Upper lobe of right lung (tissue), 1 donor: Measurements from ENCODE around the gene TANC1. TPM values are rescaled to one million over a fixed set of nuclear protein-coding genes. Genes with fewer than 3 reads are reported as not detected.

Source experiments
- ATAC-seq: fragments of 200-7000 bp; cut with Tn5 transposase; one replicate; pipeline ENCODE4 v1.9.1; 2020; ENCODE audit warnings: mild to moderate bottlenecking, moderate library complexity
- DNase-seq: peaks from one replicate; pipeline ENCODE4 v3.0.0-alpha.2; 2020
- H3K27ac ChIP-seq: fragments of 200-600 bp; one replicate; pipeline ENCODE4 v1.8.0; 2022
- H3K27me3 ChIP-seq: fragments of 200-600 bp; one replicate; pipeline ENCODE4 v1.8.0; 2022; ENCODE audit warnings: mild to moderate bottlenecking
- H3K36me3 ChIP-seq: fragments of 200-600 bp; one replicate; pipeline ENCODE4 v1.8.0; 2022
- H3K4me1 ChIP-seq: fragments of 200-600 bp; one replicate; pipeline ENCODE4 v1.8.0; 2022
- H3K4me3 ChIP-seq: fragments of 200-600 bp; one replicate; pipeline ENCODE4 v1.8.0; 2022; ENCODE audit warnings: mild to moderate bottlenecking
- H3K9me3 ChIP-seq: fragments of 200-600 bp; one replicate; pipeline ENCODE4 v1.8.0; 2022
- intact Hi-C: fragments of 100-400 bp; cut with DNase I; formaldehyde crosslinking; loops from one replicate; pipeline ENCODE4 v1.11.0; 2022
- total RNA-seq: library from RNA; stranded (reverse); fragmentation: NEBNext Ultra II Directional; extraction: Animal tissue kit (Norgen Biotek cat#: 25700); gene quantifications from one replicate; pipeline ENCODE4 v1.2.1, GENCODE V29; 2021
- TF ChIP-seq, protein P1 (sequence below): fragments of 200-600 bp; IDR thresholded peaks from one replicate; pipeline ENCODE4 v1.8.0; 2022; ENCODE audit warnings: antibody characterized with exemption
- donor health status: DM: no; HTN: yes; CAD: no; lungs with severe emphysema.

The TANC1 gene
- total RNA-seq, 1 donor from 2014 or later = 60.4 TPM

DNA sequence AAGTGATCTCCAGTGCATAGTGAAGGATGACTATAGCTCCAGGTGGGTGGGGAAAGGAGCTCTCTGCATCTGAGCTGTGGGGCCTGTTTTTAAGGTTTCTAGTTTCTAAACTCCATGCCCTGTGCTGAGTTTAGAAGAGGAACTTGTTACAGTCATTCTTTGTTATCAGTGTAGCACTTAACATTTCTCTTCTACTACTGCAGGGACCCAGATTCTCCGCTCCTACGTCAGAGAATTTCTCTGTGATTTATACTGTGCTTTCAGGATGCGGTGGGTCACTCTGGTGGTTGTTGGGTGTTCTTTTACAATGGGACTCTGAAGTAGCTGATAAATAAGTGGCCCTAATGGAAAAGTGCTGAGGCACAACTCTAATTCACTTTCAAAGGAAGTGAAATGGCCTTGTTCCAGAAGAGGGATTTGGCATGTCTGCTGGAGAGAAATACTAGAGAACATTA lies 196.0 kb downstream of the TANC1 start:
- ATAC-seq (no peak), DNase-seq (no peak)
- no peak overlapping the region for H3K4me3 ChIP-seq
- peak overlapping the region; percentile 14 for H3K27ac ChIP-seq
- peaks cover 24% of the 10 kb centered on the region for H3K4me1 ChIP-seq
- TF ChIP-seq, protein P1, sequence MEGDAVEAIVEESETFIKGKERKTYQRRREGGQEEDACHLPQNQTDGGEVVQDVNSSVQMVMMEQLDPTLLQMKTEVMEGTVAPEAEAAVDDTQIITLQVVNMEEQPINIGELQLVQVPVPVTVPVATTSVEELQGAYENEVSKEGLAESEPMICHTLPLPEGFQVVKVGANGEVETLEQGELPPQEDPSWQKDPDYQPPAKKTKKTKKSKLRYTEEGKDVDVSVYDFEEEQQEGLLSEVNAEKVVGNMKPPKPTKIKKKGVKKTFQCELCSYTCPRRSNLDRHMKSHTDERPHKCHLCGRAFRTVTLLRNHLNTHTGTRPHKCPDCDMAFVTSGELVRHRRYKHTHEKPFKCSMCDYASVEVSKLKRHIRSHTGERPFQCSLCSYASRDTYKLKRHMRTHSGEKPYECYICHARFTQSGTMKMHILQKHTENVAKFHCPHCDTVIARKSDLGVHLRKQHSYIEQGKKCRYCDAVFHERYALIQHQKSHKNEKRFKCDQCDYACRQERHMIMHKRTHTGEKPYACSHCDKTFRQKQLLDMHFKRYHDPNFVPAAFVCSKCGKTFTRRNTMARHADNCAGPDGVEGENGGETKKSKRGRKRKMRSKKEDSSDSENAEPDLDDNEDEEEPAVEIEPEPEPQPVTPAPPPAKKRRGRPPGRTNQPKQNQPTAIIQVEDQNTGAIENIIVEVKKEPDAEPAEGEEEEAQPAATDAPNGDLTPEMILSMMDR = no peak
- H3K36me3 ChIP-seq = peaks cover 26% of the 10 kb centered on the region
- no peaks in the 10 kb centered on the region for H3K27me3 ChIP-seq
- no peaks in the 10 kb centered on the region for H3K9me3 ChIP-seq
- intact Hi-C loops = no loop called here

DNA sequence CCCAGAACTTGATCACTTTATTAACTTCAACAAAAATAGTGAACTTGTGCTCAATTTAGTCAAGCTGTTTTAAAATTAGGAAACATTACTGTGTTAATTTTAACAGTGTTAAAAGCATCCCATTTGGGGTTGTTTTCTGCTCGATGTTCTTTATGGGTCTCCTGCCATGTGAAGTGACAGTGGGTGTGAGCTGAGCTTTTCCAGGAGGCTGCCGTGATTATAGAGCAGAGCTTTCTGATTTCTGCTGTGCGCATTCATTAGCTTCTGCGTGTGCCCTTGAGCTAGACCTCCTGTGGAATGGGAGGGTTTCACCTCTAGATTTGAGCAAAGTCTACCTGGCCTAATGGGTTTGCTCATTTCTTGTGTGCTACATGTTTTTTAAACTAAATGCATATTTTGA lies 196.6 kb downstream of the TANC1 start:
- DNase-seq (no peak), ATAC-seq (no peak)
- Histone ChIP-seq H3K27ac (peak overlapping the region; percentile 14), H3K27me3 (no peaks in the 10 kb centered on the region), H3K36me3 (peaks cover 32% of the 10 kb centered on the region), H3K4me3 (no peak overlapping the region), H3K9me3 (no peaks in the 10 kb centered on the region), H3K4me1 (peaks cover 24% of the 10 kb centered on the region)
- TF ChIP-seq, protein P1 = no peak
- intact Hi-C loops = no loop called here

DNA sequence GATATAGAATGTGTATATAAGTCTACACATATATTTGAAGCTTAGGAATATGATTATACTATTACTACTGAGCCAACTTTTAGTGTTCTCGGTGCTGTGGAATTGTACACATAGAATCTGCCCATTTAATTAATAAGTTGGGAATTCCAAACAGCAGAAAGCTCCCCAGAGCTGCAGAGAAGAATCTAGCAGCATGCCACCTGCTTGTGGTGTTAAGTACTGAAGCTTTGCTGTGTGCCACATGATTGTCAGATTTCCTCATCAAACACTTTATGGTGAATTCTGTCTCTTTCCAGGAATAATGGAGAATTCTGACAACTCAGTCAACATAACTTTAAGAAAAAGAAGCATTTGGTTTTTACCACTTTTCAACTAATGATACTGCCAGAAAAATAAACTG lies 200.3 kb downstream of the TANC1 start:
- intact Hi-C loops = no loop called here
- Histone ChIP-seq H3K36me3 (peaks cover 46% of the 10 kb centered on the region), H3K27me3 (no peaks in the 10 kb centered on the region), H3K4me3 (no peak overlapping the region), H3K9me3 (no peaks in the 10 kb centered on the region), H3K27ac (no peak overlapping the region), H3K4me1 (peaks cover 16% of the 10 kb centered on the region)
- ATAC-seq (no peak), DNase-seq (no peak)
- TF ChIP-seq, protein P1 = peak; percentile 25

DNA sequence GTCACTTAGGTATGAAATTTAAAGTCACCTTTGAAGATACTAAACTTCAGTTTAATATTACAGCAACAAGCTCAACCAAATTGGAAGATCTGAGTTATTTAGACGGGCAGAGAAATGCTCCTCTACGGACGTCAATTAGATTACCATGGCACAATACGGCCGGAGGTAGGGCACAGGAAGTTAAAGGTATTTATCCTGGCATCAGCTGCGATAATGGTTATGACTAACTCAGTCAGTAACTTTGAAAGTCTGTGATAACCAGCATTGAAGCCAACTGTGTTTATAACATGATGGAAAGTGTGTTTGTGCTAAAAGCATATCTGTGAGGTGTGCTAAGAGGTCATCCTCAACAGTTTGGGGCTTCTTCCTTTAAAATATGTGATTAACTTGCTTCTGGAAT lies 200.7 kb downstream of the TANC1 start:
- no peak for ATAC-seq
- Histone ChIP-seq H3K27me3 (no peaks in the 10 kb centered on the region), H3K36me3 (peaks cover 51% of the 10 kb centered on the region), H3K27ac (no peak overlapping the region), H3K4me3 (no peak overlapping the region), H3K4me1 (peaks cover 14% of the 10 kb centered on the region), H3K9me3 (no peaks in the 10 kb centered on the region)
- TF ChIP-seq, protein P1 = no peak
- no peak for DNase-seq
- intact Hi-C loops = no loop called here

DNA sequence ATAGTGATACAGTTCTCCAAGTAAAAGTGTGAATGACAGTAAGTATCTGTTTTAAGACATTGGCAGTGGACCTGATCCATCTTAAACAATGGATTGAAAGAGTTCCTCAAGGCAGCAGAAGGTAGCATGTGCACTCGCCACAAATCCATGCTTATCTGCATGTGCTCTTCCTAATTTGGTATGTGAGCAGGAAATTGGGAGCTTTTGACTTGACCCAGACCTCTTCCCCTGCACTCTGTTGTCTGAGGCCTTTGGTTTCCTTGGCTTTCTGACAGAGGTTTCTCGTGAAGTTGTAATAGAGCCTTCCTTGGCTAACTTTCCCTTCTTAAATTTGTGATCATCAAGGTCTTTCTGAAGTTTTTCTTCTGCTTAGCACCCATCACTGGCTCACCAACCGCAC lies 204.0 kb downstream of the TANC1 start:
- TF ChIP-seq, protein P1 = no peak
- Histone ChIP-seq H3K27ac (no peak overlapping the region), H3K4me3 (no peak overlapping the region), H3K9me3 (no peaks in the 10 kb centered on the region), H3K27me3 (no peaks in the 10 kb centered on the region), H3K4me1 (no peaks in the 10 kb centered on the region), H3K36me3 (peaks cover 68% of the 10 kb centered on the region)
- intact Hi-C loops = no loop called here
- no peak for DNase-seq
- no peak for ATAC-seq

DNA sequence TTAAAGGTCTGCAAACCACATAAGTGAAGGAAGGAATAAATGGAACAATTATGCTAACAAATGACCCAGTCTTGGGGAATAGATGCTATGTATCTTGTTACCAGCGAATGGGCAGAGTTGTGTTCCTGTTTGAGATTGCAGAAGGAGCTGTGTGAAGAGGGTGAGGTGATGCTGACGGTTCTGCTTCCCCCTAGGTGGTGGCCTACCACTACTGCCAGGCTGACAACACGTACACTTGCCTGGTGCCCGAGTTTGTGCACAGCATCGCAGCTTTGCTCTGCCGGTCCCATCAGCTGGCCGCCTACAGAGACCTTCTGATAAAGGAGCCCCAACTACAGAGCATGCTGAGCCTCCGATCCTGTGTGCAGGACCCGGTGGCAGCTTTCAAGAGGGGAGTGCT lies 206.3 kb downstream of the TANC1 start:
- H3K27me3 ChIP-seq = no peaks in the 10 kb centered on the region
- H3K4me1 ChIP-seq = no peaks in the 10 kb centered on the region
- TF ChIP-seq, protein P1 = no peak
- no peak overlapping the region for H3K27ac ChIP-seq
- intact Hi-C loops = no loop called here
- H3K4me3 ChIP-seq = no peak overlapping the region
- DNase-seq (no peak), ATAC-seq (no peak)
- H3K36me3 ChIP-seq = peaks cover 79% of the 10 kb centered on the region
- no peaks in the 10 kb centered on the region for H3K9me3 ChIP-seq
